ENCODE data around the gene PTH2.

DNA sequence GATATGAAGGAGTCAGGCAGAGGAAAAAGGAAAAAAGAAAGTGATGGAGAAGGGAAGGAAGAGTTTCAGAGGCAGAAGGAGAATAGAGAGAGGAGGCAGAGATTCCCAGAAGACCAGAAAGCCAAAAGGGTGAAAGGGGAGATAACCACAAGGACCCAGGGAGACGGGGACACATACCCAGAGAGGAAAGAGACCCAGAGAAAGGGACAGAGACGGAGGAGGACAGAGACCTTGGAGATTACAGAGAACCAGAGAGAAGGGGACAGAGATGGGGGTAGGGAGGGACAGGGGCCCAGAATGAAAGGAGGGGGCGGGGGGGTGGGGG is 1.4 kb downstream of the PTH2 start:
- TF ChIP-seq, protein P1, sequence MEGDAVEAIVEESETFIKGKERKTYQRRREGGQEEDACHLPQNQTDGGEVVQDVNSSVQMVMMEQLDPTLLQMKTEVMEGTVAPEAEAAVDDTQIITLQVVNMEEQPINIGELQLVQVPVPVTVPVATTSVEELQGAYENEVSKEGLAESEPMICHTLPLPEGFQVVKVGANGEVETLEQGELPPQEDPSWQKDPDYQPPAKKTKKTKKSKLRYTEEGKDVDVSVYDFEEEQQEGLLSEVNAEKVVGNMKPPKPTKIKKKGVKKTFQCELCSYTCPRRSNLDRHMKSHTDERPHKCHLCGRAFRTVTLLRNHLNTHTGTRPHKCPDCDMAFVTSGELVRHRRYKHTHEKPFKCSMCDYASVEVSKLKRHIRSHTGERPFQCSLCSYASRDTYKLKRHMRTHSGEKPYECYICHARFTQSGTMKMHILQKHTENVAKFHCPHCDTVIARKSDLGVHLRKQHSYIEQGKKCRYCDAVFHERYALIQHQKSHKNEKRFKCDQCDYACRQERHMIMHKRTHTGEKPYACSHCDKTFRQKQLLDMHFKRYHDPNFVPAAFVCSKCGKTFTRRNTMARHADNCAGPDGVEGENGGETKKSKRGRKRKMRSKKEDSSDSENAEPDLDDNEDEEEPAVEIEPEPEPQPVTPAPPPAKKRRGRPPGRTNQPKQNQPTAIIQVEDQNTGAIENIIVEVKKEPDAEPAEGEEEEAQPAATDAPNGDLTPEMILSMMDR (IDR thresholded peaks at IDR 0.05; ENCODE audit: low read depth, low read length), result no peak
- no peak for TF ChIP-seq POLR2A (IDR thresholded peaks at IDR 0.05; ENCODE audit: extremely low read depth, insufficient read length)
- TF ChIP-seq MYC (IDR thresholded peaks at IDR 0.05; ENCODE audit: low read depth, low read length), result no peak
